Activated T-helper 17 cell treated with anti-CD3 and anti-CD28 coated beads, Interleukin-2, amount 50 U/mL, for 72 hours (primary cell): Measurements from ENCODE around the gene WASL. TPM values are rescaled to one million over a fixed set of nuclear protein-coding genes. Genes with fewer than 3 reads are reported as not detected.
"Not testable (repeated sequence)": the region's sequence is repeated elsewhere in the genome, so short reads cannot be mapped to it uniquely, and the experiment has no call there.

Experiments used
- ATAC-seq: fragments of 150-1000 bp; cut with Tn5 transposase; replicated peaks from 2 replicates; pipeline ENCODE4 v1.10.0; 2021; ENCODE audit warnings: mild to moderate bottlenecking, moderate library complexity
- H3K27ac Mint-ChIP-seq: one replicate; pipeline ENCODE4 v1.8.0; 2022; ENCODE audit warnings: mixed read lengths
- H3K27me3 Mint-ChIP-seq: one replicate; pipeline ENCODE4 v1.8.0; 2022; ENCODE audit warnings: mixed read lengths
- H3K36me3 Mint-ChIP-seq: one replicate; pipeline ENCODE4 v1.8.0; 2022; ENCODE audit warnings: low read depth, mild to moderate bottlenecking, mixed read lengths
- H3K4me1 Mint-ChIP-seq: one replicate; pipeline ENCODE4 v1.8.0; 2022; ENCODE audit warnings: mixed read lengths
- H3K4me3 Mint-ChIP-seq: one replicate; pipeline ENCODE4 v1.8.0; 2022; ENCODE audit warnings: mild to moderate bottlenecking, mixed read lengths
- H3K9me3 Mint-ChIP-seq: one replicate; pipeline ENCODE4 v1.8.0; 2022; ENCODE audit warnings: mixed read lengths
- total RNA-seq, 2 donors: library from RNA; stranded (reverse); gene quantifications; one replicate each; pipeline ENCODE4 v1.2.3, GENCODE V29; 2022

WASL gene
- total RNA-seq, 2 donors from 2014 or later: 8.0 to 8.7 TPM

DNA sequence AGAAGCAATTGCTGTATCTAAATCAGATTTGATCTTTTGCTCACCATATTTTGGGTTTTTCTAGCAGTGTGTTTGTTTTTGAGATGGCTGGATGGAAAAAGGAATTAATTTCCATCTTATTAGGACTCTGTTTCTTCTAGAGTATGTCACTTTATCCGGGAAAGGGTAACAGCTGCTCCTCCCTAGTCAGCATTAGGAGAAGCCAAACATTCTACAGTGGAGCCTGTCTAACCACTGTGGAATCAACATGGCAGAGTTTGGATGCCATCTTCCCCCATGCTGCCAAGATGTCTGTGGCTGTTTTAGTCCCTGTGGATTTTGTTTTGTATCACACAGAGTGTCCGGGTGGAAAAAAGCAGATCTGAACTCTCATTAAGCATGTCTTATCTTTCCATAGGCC, 109.2 kb downstream of the WASL start:
- Mint-ChIP-seq H3K27me3 (peaks cover 35% of the 10 kb centered on the region), H3K36me3 (no peaks in the 10 kb centered on the region), H3K27ac (no peak overlapping the region), H3K4me1 (no peaks in the 10 kb centered on the region), H3K9me3 (no peaks in the 10 kb centered on the region), H3K4me3 (no peak overlapping the region)
- ATAC-seq: no peak

- H3K4me3 Mint-ChIP-seq: no peak overlapping the region
- H3K36me3 Mint-ChIP-seq: no peaks in the 10 kb centered on the region
These were observed 110.9 kb downstream of the WASL start for GRCh38 chr7:123637878-123638277.

GRCh38 chr7:123637203-123637602, 111.6 kb downstream of the WASL start:
- Mint-ChIP-seq H3K9me3 (no peaks in the 10 kb centered on the region), H3K36me3 (no peaks in the 10 kb centered on the region), H3K27ac (no peak overlapping the region), H3K4me1 (no peaks in the 10 kb centered on the region), H3K27me3 (peaks cover 24% of the 10 kb centered on the region), H3K4me3 (no peak overlapping the region)
- no peak for ATAC-seq

More at GRCh38 chr7:123637878-123638277, 110.9 kb downstream of the WASL start:
- ATAC-seq: no peak
- Mint-ChIP-seq H3K27ac (no peak overlapping the region), H3K4me1 (no peaks in the 10 kb centered on the region), H3K27me3 (peaks cover 24% of the 10 kb centered on the region), H3K9me3 (no peaks in the 10 kb centered on the region)

GRCh38 chr7:123635551-123636359, 113.0 kb downstream of the WASL start:
- Mint-ChIP-seq H3K27ac (no peak overlapping the region), H3K4me1 (no peaks in the 10 kb centered on the region), H3K27me3 (peaks cover 15% of the 10 kb centered on the region), H3K4me3 (no peak overlapping the region), H3K9me3 (no peaks in the 10 kb centered on the region), H3K36me3 (no peaks in the 10 kb centered on the region)
- no peak for ATAC-seq

GRCh38 chr7:123634011-123634573, 114.7 kb downstream of the WASL start:
- not testable (repeated sequence) for H3K36me3 Mint-ChIP-seq, H3K4me1 Mint-ChIP-seq, H3K4me3 Mint-ChIP-seq, ATAC-seq, H3K27ac Mint-ChIP-seq, H3K9me3 Mint-ChIP-seq
- H3K27me3 Mint-ChIP-seq: peaks cover 21% of the 10 kb centered on the region

- no peaks in the 10 kb centered on the region for H3K9me3 Mint-ChIP-seq
- ATAC-seq: no peak
These were observed 115.2 kb downstream of the WASL start for GRCh38 chr7:123633553-123633952.

DNA sequence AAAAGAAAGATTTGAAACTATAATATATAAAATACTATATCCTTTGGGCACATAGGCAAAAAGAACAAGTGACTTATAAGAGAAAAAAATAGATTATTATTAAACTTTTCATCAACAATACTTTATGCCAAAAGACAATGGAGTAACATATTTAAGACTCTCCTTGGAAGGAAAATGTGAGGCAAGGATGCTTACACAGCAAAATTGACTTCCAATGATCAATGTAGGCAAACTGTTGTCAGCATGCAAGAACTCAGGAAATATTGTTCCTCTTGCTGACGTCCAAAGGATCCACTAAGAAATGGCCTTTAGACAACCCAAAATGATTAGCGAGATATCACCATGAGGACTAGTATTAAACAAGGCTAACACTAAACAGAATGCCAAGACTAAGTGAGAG, 116.0 kb downstream of the WASL start:
- H3K9me3 Mint-ChIP-seq: no peaks in the 10 kb centered on the region
- ATAC-seq: no peak
- H3K36me3 Mint-ChIP-seq: no peaks in the 10 kb centered on the region
- no peak overlapping the region for H3K4me3 Mint-ChIP-seq
- peaks cover 12% of the 10 kb centered on the region for H3K27me3 Mint-ChIP-seq
- H3K4me1 Mint-ChIP-seq: no peaks in the 10 kb centered on the region
- no peak overlapping the region for H3K27ac Mint-ChIP-seq

More at GRCh38 chr7:123633553-123633952, 115.2 kb downstream of the WASL start:
- Mint-ChIP-seq H3K27ac (no peak overlapping the region), H3K27me3 (peaks cover 20% of the 10 kb centered on the region), H3K4me3 (no peak overlapping the region), H3K36me3 (no peaks in the 10 kb centered on the region), H3K4me1 (no peaks in the 10 kb centered on the region)

Other genes starting within 250 kb of the WASL start
- under 1 TPM in 1 of 2 donors, not detected in 1; 0.16 TPM for gene IQUB, start 214.4 kb downstream of the WASL start, total RNA-seq
- gene NDUFA5, start 191.2 kb downstream of the WASL start, total RNA-seq: 10 to 100 TPM; 50.5 to 54.0 TPM
- not detected for gene ASB15, start 147.2 kb downstream of the WASL start, total RNA-seq
- not detected for gene LMOD2, start 93.1 kb downstream of the WASL start, total RNA-seq
- gene HYAL4, start 96.2 kb upstream of the WASL start, total RNA-seq: not detected
- not detected for gene SPAM1, start 176.2 kb upstream of the WASL start, total RNA-seq